ENCODE results near the gene NDUFB11. TPM values are rescaled to one million over a fixed set of nuclear protein-coding genes. Genes with fewer than 3 reads are reported as not detected.

Gene NDUFB11
- total RNA-seq, 1 donor from 2014 or later = 94.1 TPM

DNA sequence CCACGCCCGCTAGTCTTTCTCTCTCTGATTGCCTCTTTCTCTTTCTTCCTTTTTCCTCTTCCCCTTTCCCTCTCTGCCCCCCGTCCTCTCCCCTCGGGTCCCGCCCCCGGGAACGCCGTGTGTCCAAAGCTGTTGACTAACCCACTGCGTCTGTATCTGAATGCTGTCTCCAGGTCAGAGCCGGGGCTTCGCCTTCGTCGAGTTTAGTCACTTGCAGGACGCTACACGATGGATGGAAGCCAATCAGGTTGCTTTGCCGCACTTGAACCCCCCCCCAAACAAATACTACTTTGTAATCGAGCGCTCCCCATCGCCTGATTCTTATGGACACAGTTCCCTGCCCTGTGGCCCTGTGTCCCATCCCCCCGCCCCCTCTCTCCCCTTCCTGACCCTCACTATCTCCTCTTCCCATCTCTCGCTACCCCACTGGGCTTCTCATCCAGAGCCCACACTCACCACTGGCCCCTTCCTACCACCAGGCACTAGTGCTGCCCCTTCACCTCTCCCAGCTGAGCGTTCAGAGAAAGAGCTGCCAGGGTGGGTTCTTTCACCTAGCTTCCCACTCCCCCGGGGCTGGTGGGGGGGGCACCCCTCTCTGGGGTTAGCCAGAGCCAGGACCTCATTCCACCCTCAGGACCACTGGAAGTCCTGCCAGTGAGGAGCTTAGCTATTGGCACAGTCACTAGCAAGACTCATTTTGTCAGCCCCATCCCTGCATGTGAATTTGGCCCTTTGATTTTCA, 30.5 kb upstream of the NDUFB11 start:
- TF ChIP-seq, protein P1, sequence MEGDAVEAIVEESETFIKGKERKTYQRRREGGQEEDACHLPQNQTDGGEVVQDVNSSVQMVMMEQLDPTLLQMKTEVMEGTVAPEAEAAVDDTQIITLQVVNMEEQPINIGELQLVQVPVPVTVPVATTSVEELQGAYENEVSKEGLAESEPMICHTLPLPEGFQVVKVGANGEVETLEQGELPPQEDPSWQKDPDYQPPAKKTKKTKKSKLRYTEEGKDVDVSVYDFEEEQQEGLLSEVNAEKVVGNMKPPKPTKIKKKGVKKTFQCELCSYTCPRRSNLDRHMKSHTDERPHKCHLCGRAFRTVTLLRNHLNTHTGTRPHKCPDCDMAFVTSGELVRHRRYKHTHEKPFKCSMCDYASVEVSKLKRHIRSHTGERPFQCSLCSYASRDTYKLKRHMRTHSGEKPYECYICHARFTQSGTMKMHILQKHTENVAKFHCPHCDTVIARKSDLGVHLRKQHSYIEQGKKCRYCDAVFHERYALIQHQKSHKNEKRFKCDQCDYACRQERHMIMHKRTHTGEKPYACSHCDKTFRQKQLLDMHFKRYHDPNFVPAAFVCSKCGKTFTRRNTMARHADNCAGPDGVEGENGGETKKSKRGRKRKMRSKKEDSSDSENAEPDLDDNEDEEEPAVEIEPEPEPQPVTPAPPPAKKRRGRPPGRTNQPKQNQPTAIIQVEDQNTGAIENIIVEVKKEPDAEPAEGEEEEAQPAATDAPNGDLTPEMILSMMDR (IDR thresholded peaks at IDR 0.05; ENCODE audit: unreplicated experiment) = no peak
- Mint-ChIP-seq H3K9me3 (ENCODE audit: low read depth) (peaks cover 10% of the 10 kb centered on the region), H3K4me1 (ENCODE audit: low read depth) (no peaks in the 10 kb centered on the region), H3K36me3 (ENCODE audit: insufficient read depth) (peaks cover 12% of the 10 kb centered on the region), H3K27ac (no peak overlapping the region), H3K27me3 (no peaks in the 10 kb centered on the region), H3K4me3 (ENCODE audit: low read depth) (no peak overlapping the region)
- no peak for DNase-seq (ENCODE audit: low spot score, unreplicated experiment)

DNA sequence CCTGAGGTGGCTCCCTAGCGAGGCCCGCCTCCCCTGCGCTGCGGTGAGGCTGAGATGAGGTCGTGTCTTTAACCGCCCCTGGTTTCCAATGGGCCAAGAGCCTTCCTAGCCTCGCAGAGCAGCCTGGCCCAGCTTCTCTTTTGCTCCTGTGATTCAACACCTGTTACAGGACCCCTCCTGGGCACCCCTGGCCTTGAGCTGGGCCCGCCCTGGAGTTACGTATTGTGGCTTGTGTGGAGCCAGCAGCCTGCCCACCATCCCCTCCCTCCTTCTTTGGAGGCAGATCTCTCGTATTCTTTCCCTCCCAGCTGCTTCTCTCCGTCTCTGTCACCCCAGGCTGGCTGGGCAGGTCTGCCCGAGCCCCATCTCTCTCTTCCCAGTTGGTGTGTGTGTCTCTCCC, 29.9 kb upstream of the NDUFB11 start:
- H3K9me3 Mint-ChIP-seq (ENCODE audit: low read depth) = peaks cover 10% of the 10 kb centered on the region
- no peaks in the 10 kb centered on the region for H3K4me1 Mint-ChIP-seq (ENCODE audit: low read depth)
- H3K27me3 Mint-ChIP-seq = no peaks in the 10 kb centered on the region
- H3K27ac Mint-ChIP-seq = no peak overlapping the region
- H3K4me3 Mint-ChIP-seq (ENCODE audit: low read depth) = no peak overlapping the region
- no peak for DNase-seq (ENCODE audit: low spot score, unreplicated experiment)
- TF ChIP-seq, protein P1 (IDR thresholded peaks at IDR 0.05; ENCODE audit: unreplicated experiment) = no peak
- peaks cover 12% of the 10 kb centered on the region for H3K36me3 Mint-ChIP-seq (ENCODE audit: insufficient read depth)

DNA sequence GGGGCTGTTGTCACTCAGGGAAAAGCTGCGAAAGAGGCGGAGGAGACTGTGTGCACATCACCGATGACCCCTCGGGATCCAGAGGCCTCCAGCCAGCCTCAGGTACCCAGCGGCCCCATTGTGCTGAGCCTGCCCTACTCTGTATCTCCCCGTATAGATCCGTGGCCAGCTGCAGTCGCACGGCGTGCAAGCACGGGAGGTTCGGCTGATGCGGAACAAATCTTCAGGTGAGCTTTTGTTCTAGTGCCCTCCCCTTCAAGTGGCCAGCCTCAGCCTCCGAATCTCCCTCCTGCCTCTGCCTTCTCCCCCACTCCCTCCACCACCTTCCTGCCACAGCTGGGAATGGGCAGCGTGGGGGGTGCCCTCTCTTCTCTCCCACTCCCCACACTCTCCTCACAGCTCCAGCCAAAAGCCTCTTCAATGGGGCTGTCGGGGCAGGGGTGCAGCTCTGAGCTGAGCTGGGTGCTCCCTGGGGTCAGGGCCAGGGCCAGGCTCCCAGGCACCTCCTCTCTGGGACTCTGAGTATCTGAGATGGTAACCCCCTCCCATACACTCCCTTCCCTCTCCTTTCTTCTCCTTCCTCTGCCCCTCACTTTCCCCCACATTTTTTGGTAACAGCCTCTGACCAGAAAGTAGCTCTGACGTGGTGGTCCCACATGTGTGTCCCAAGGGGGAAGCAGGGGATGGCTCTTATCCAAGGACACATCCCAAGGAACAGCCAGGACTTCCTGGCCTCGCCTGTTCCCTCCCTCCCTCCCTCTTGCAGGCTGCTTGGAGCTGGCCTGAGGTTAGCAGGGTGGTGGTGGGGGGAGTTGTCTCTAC, 28.7 kb upstream of the NDUFB11 start:
- H3K9me3 Mint-ChIP-seq (ENCODE audit: low read depth) = peaks cover 13% of the 10 kb centered on the region
- TF ChIP-seq, protein P1 (IDR thresholded peaks at IDR 0.05; ENCODE audit: unreplicated experiment) = no peak
- no peak overlapping the region for H3K4me3 Mint-ChIP-seq (ENCODE audit: low read depth)
- no peak overlapping the region for H3K27ac Mint-ChIP-seq
- H3K27me3 Mint-ChIP-seq = no peaks in the 10 kb centered on the region
- H3K4me1 Mint-ChIP-seq (ENCODE audit: low read depth) = no peaks in the 10 kb centered on the region
- no peak for DNase-seq (ENCODE audit: low spot score, unreplicated experiment)
- peaks cover 10% of the 10 kb centered on the region for H3K36me3 Mint-ChIP-seq (ENCODE audit: insufficient read depth)

DNA sequence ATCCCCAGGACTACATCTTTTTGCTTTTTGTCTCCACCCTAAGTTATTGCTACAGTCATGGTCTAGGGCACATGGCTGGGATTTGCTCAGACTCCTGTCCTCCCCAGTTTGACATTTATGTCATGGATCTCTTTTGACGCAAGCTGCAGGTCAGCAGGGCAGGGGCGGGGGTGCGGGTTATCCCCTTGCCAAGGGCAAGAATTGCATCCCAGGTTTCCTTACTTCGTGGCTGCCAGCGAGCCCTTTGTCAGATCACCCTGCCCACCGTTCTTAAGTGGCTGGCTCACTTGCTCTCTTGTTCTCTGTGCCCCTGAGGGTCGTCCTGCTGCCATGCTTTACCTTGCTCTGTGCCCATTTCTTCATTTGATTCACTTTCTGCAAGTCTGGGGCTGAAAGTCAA, 28.0 kb upstream of the NDUFB11 start:
- Mint-ChIP-seq H3K4me3 (ENCODE audit: low read depth) (no peak overlapping the region), H3K4me1 (ENCODE audit: low read depth) (no peaks in the 10 kb centered on the region), H3K27me3 (no peaks in the 10 kb centered on the region), H3K9me3 (ENCODE audit: low read depth) (peaks cover 10% of the 10 kb centered on the region), H3K27ac (no peak overlapping the region), H3K36me3 (ENCODE audit: insufficient read depth) (peaks cover 6% of the 10 kb centered on the region)
- TF ChIP-seq, protein P1 (IDR thresholded peaks at IDR 0.05; ENCODE audit: unreplicated experiment) = no peak
- no peak for DNase-seq (ENCODE audit: low spot score, unreplicated experiment)

DNA sequence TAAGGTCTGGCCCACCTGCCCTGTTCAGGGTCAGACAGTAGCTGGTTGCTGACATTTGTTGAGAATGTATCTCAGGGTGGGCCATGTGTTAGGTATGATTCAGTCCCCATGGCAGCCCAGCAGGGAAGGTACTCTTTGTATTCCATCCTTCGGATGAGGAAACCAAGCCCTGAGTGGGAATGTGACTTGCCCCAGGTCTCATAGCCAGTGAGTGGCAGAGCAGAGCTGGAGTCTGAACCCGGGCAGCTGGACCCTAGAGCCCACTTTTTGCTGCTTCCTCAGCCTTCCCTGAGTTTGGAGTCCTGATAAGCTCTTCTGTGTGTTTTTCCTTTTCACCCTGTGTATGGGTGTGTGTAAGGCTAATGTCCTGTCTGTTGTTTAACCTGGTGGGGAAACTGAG, 27.5 kb upstream of the NDUFB11 start:
- Mint-ChIP-seq H3K27ac (no peak overlapping the region), H3K27me3 (no peaks in the 10 kb centered on the region), H3K36me3 (ENCODE audit: insufficient read depth) (peaks cover 6% of the 10 kb centered on the region)

More for the DNA sequence above, 27.5 kb upstream of the NDUFB11 start:
- TF ChIP-seq, protein P1 (IDR thresholded peaks at IDR 0.05; ENCODE audit: unreplicated experiment) = no peak
- Mint-ChIP-seq H3K4me3 (ENCODE audit: low read depth) (no peak overlapping the region), H3K9me3 (ENCODE audit: low read depth) (peaks cover 10% of the 10 kb centered on the region), H3K4me1 (ENCODE audit: low read depth) (no peaks in the 10 kb centered on the region)
- no peak for DNase-seq (ENCODE audit: low spot score, unreplicated experiment)
